ENCODE results near the gene IRGC.

- TF ChIP-seq SP1 (IDR thresholded peaks at IDR 0.05) (no peak), FOXM1 (IDR thresholded peaks at IDR 0.05; ENCODE audit: borderline replicate concordance) (no peak), ELF4 (IDR thresholded peaks at IDR 0.05) (no peak), FOXA1 (IDR thresholded peaks at IDR 0.05) (no peak), L3MBTL2 (conservative IDR thresholded peaks at IDR 0.05) (no peak), TARDBP (IDR thresholded peaks at IDR 0.05) (no peak), CTBP1 (IDR thresholded peaks at IDR 0.05; ENCODE audit: borderline replicate concordance) (no peak), BHLHE40 (IDR thresholded peaks at IDR 0.05; ENCODE audit: borderline replicate concordance) (no peak)
These were observed 11.7 kb upstream of the IRGC start for GRCh38 chr19:43704002-43704705.
